GM21367 (cell line): Measurements from ENCODE around the gene VDAC1.

Experiments used
- ATAC-seq: cut with Tn5 transposase; IDR thresholded peaks from one replicate; pipeline ENCODE4 v1.9.1; 2021; ENCODE audit not compliant: unreplicated experiment

VDAC1 gene

DNA sequence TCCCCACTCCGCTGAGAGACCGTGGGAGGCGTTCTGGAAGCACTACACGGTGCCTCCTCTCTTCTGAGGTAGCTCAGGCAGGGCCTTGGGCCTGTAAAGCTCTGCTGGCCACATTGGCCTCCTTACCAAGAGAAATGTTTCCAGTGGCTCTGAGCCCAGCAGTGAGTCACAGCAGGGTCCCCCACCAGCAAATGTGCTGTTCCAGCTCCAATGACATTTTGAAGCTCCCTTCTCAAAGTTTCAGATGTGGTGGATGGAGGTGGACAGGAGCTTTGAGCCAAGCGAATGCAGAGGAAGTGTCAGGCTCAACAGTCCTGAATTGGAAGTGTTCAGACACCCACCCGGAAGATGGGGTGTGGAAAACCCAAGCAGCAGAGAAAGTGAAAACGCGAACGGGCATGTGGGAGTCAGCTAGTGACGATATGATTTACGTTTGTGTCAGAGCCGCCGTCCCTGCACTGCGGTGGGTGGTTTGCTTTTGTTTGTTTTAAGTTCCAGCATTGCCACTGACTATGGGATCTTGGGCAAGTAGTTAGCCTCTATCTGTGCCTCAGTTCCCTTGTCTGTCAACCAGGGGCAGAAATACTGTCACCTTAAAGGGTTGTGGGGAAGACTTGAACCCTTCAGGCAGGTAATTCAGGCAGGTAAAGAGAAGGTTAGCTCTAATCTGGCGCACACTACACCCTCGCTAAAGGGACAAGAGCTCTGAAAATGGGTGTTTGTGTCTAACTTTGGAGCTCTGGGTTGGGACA lies 74.5 kb downstream of the VDAC1 start:
- peak; percentile 20 for ATAC-seq

DNA sequence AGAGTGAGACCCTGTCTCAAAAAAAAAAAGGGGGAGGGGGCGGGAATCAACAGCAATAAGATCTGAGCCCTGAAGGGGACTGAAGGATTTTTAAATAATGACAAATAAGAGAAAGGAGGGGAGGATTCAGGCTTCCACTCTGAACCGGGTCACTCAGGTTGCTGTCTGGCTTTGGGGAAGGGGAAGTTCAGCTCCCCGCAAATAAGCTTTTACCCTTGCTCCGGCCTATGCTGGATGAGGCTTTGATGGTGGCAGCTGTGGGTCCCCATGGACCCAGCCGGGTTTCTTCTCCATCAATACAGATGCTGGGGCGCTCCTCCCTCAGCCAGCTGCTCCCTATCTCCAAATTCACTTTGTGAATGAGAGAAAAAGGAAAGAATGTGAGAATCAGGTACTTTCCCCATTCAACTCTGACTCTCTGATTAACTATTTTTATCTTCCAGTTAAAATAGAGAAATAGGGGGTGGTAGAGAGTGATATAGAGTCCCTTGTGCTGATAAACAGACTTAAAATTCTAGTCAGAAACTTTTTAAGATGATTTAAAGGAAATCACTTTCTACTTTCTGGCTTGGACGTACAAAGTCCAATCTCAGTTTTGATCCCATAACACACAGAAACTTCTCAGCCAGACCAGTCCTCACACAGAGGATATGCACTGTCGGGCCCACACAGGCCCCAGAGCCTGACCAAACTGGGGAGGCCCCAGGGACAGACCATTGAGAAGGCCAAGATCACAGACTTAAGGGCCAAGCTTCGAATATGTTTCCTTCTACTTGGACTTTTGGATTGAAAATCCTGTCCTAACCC lies 76.0 kb downstream of the VDAC1 start:
- no peak for ATAC-seq

GRCh38 chr5:133927300-133928180 lies 77.2 kb downstream of the VDAC1 start:
- ATAC-seq = no peak

DNA sequence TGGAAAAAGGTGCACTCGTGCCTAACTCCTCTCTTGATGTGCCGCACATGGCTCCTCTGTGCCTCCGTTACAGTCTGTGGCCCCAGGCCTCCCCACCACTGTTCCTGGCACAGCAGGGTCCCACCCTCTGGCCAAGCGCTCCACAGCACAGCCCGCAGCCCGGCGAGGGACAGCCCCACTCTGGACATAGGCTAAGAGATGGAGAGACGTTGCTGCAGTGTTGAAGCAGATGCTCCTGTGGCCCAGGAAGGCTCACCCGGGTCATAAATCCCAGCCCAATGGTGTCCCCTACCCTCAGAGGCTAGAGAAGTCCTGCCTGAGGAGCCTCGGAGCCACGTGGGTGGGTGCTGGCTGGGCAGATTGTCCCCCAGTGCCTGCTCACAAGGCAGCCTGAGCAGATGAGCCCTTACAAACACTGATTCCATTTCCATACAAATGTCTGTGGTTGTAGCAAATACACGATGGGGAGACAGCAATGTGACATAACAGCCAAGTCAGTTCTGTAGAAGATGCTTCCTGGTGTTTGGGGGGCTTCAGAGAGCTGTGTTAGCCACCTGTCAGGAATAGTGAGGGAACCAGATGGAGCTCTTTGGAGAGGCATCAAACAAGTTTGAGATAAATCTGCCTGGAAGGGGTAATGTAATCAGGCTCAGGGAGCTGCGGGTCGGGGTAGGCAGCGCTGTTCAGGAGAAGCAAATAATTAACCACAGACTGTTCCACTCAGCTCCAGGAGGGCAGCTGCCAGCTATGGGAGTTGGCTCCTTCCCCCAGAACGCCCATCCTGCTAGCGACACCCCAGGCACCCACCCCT lies 78.1 kb downstream of the VDAC1 start:
- ATAC-seq = no peak

DNA sequence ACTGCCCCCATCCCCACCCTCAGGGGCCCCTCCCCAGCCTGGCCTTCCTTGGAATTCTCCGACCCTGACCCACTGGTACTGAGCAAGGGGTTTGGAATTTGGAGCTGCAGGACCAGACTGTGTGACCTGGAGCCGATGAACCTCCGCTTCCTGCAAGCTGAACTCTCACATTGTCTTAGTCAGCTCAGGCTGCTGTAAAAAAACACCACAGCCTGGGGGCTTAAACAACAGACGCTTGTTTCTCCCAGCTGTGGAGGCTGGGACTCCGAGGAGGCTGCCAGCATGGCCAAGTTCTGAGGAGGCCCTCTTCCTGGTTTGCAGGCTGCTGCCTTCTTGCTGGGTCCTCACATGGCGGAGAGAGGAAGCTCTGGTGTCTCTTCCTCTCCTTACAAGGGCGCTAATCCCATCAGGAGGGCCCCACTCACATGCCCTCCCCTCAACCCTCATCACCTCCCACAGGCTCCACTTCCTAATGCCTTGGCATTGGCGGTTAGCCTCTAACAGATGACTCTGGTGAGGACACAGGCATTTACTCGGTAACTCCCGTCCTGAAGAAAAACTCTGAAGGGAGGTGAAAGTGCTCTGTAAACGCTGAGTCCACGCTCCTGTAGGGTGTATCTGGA lies 78.8 kb downstream of the VDAC1 start:
- no peak for ATAC-seq

GRCh38 chr5:133925269-133925668 lies 79.5 kb downstream of the VDAC1 start:
- ATAC-seq = no peak

DNA sequence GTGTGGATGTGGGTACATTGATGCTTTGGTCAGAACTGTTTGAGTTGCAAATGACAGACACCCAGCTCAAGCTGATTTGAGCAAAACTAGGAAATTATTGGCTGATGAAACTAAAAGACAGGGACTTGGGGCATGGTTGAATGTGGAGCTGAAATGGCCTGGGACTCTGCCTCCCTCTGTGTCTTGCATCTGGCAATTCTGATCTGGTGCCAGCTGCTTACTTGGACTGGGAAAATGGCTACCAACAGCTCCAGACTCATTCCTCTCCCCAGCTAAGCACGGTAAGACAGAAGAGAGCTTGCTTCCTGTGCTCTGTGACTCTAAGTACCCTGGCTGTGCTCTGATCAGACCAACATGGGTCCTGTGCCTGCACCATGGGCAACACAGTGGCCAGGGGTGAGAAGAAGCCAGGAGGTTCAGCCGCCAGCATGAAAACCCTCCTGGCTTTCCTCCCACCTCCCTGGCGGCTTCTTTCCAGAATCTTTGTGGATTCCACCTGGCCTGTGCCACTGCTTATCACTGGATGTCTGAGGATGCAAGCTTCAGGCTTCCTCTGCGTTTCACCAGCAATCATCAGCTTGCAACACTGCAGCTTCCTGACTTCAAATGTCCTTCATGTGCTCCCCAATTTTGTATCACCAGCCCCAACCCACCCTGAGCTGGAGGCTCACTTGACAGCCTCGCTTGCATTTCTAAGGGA lies 80.4 kb downstream of the VDAC1 start:
- ATAC-seq = no peak

DNA sequence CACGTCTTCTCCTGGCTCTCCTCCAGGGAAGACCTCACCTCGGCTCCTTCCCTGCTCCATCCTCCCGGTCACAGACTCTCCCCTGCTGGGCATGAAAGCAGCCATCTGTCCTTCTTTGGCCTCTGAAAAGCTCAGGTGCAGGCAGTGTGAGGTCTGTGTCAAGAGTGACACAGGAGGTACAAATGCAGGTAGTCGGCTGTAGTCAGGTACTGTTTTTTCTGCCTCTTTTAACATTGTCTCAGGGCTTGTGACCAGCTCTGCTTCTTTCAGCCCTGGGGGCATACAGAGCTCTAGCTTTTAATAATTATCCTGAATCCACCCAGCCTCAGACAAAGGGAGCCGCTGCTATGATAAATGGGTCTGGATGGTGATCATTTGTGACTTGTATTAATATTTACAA lies 82.8 kb downstream of the VDAC1 start:
- ATAC-seq = no peak
